HG02981 (cell line): ENCODE results near the gene SLAMF6.

Experiments
- ATAC-seq: cut with Tn5 transposase; IDR thresholded peaks from one replicate; pipeline ENCODE4 v1.9.1; 2021; ENCODE audit warnings: mild to moderate bottlenecking, moderate library complexity; ENCODE audit not compliant: unreplicated experiment

The SLAMF6 gene

GRCh38 chr1:160474392-160475242 is 48.4 kb downstream of the SLAMF6 start:
- ATAC-seq, result peak; percentile 61

GRCh38 chr1:160472112-160472511 is 50.9 kb downstream of the SLAMF6 start:
- ATAC-seq, result no peak

GRCh38 chr1:160471253-160471652 is 51.8 kb downstream of the SLAMF6 start:
- ATAC-seq, result no peak

GRCh38 chr1:160467576-160467975 is 55.5 kb downstream of the SLAMF6 start:
- no peak for ATAC-seq

GRCh38 chr1:160466961-160467360 is 56.1 kb downstream of the SLAMF6 start:
- no peak for ATAC-seq

- no peak for ATAC-seq
These were observed 57.9 kb downstream of the SLAMF6 start for GRCh38 chr1:160465123-160465522.

- no peak for ATAC-seq
These were observed 62.3 kb downstream of the SLAMF6 start for GRCh38 chr1:160460683-160461287.

- ATAC-seq, result no peak
These were observed 62.8 kb downstream of the SLAMF6 start for GRCh38 chr1:160460214-160460642.

- ATAC-seq, result no peak
These were observed 63.4 kb downstream of the SLAMF6 start for GRCh38 chr1:160459687-160460086.

- no peak for ATAC-seq
These were observed 64.0 kb downstream of the SLAMF6 start for GRCh38 chr1:160459056-160459455.

GRCh38 chr1:160455153-160455517 is 67.9 kb downstream of the SLAMF6 start:
- ATAC-seq, result no peak

- no peak for ATAC-seq
These were observed 68.5 kb downstream of the SLAMF6 start for GRCh38 chr1:160454371-160455152.

GRCh38 chr1:160453443-160453842 is 69.6 kb downstream of the SLAMF6 start:
- no peak for ATAC-seq

- peak; percentile 25 for ATAC-seq
These were observed 71.2 kb downstream of the SLAMF6 start for GRCh38 chr1:160451859-160452232.

- ATAC-seq, result peak; percentile 55
These were observed 71.8 kb downstream of the SLAMF6 start for GRCh38 chr1:160451119-160451858.

- ATAC-seq, result no peak
These were observed 73.6 kb downstream of the SLAMF6 start for GRCh38 chr1:160449494-160449893.

- ATAC-seq, result no peak
These were observed 76.0 kb downstream of the SLAMF6 start for GRCh38 chr1:160446945-160447600.

GRCh38 chr1:160439718-160440117 is 83.3 kb downstream of the SLAMF6 start:
- no peak for ATAC-seq

- ATAC-seq, result no peak
These were observed 84.1 kb downstream of the SLAMF6 start for GRCh38 chr1:160438935-160439334.

GRCh38 chr1:160438317-160438918 is 84.6 kb downstream of the SLAMF6 start:
- ATAC-seq, result no peak
